ENCODE measurements around the gene C15orf61.

- TF ChIP-seq POLR2A (IDR thresholded peaks at IDR 0.05) = no peak
- TF ChIP-seq, protein P1, sequence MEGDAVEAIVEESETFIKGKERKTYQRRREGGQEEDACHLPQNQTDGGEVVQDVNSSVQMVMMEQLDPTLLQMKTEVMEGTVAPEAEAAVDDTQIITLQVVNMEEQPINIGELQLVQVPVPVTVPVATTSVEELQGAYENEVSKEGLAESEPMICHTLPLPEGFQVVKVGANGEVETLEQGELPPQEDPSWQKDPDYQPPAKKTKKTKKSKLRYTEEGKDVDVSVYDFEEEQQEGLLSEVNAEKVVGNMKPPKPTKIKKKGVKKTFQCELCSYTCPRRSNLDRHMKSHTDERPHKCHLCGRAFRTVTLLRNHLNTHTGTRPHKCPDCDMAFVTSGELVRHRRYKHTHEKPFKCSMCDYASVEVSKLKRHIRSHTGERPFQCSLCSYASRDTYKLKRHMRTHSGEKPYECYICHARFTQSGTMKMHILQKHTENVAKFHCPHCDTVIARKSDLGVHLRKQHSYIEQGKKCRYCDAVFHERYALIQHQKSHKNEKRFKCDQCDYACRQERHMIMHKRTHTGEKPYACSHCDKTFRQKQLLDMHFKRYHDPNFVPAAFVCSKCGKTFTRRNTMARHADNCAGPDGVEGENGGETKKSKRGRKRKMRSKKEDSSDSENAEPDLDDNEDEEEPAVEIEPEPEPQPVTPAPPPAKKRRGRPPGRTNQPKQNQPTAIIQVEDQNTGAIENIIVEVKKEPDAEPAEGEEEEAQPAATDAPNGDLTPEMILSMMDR (IDR thresholded peaks at IDR 0.05) = peak in 9 of 12 donors; percentile 10 to 52 (median 38)
Observed at GRCh38 chr15:67501177-67501835, 19.6 kb upstream of the C15orf61 start.

Data from heart left ventricle (tissue), 13 donors.